ENCODE results near the gene WDTC1. TPM values are rescaled to one million over a fixed set of nuclear protein-coding genes. Genes with fewer than 3 reads are reported as not detected.
"Not testable (repeated sequence)": the region's sequence is repeated elsewhere in the genome, so short reads cannot be mapped to it uniquely, and the experiment has no call there.

Gene WDTC1
- total RNA-seq, 2 donors from 2014 or later = 22.7 to 28.3 TPM

DNA sequence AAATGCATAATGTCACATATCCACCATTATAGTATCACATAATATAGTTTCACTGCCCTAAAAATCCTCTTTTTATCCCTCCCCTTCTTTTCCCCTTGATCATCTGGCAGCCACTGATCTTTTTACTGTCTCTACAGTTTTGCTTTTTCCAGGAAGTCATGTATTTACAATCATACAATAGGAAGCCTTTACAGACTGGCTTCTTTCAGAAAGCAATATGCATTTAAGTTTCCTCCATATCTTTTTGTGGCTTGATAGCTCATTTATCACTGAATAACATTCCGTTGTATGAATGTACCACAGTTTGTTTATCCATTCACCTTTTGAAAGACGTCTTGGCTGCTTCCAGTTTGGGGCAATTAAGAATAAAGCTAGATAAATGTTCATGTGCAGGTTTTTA is 14.3 kb upstream of the WDTC1 start:
- 4 to 8% methylated on average over 2 of the region's 2 CpGs for WGBS, 2 donors
- intact Hi-C loops (cut with DNase I) = no loop called here
- Histone ChIP-seq H3K27me3 (no peaks in the 10 kb centered on the region), H3K27ac (no peak overlapping the region), H3K36me3 (replicated peaks in 1 of 2; ENCODE audit: insufficient read depth in 1 of 2, low read depth in 2 of 2) (no peaks in the 10 kb centered on the region), H3K4me3 (no peak overlapping the region), H3K9me3 (no peaks in the 10 kb centered on the region), H3K4me1 (no peaks in the 10 kb centered on the region)
- ATAC-seq = no peak
- TF ChIP-seq, protein P1, sequence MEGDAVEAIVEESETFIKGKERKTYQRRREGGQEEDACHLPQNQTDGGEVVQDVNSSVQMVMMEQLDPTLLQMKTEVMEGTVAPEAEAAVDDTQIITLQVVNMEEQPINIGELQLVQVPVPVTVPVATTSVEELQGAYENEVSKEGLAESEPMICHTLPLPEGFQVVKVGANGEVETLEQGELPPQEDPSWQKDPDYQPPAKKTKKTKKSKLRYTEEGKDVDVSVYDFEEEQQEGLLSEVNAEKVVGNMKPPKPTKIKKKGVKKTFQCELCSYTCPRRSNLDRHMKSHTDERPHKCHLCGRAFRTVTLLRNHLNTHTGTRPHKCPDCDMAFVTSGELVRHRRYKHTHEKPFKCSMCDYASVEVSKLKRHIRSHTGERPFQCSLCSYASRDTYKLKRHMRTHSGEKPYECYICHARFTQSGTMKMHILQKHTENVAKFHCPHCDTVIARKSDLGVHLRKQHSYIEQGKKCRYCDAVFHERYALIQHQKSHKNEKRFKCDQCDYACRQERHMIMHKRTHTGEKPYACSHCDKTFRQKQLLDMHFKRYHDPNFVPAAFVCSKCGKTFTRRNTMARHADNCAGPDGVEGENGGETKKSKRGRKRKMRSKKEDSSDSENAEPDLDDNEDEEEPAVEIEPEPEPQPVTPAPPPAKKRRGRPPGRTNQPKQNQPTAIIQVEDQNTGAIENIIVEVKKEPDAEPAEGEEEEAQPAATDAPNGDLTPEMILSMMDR (IDR thresholded peaks at IDR 0.05) = no peak
- no peak for TF ChIP-seq POLR2A (IDR thresholded peaks at IDR 0.05)
- DNase-seq = no peak

GRCh38 chr1:27220702-27221497 is 13.5 kb upstream of the WDTC1 start:
- H3K36me3 ChIP-seq (replicated peaks in 1 of 2; ENCODE audit: insufficient read depth in 1 of 2, low read depth in 2 of 2); DNase-seq; H3K9me3 ChIP-seq; ATAC-seq; H3K27ac ChIP-seq; H3K4me3 ChIP-seq; H3K27me3 ChIP-seq; intact Hi-C loops (cut with DNase I); H3K4me1 ChIP-seq: not testable (repeated sequence)
- 79 to 96% methylated on average over 5 of the region's 5 CpGs for WGBS, 2 donors

DNA sequence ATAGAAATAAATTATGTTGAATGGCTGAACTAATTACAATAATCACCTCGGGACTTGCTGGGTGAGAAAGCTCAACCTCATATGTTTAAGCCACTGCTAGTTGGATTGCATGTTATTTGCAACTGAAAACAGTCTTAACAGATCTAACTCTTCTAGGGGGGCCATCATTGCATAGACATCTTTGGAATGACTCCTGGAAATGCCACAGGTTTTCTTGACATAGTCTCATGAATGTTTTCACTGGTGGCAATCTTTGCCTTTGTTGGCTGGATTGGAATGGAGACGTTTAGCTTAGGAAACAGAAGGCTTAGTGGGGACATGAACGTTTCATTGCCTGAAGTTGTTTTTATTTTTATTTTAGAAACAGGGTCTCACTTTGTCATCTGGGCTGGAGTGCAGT is 8.8 kb upstream of the WDTC1 start:
- 63 to 66% methylated on average over 3 of the region's 3 CpGs for WGBS, 2 donors
- H3K27ac ChIP-seq = no peak overlapping the region
- no peak for ATAC-seq

GRCh38 chr1:27227765-27228164 is 6.7 kb upstream of the WDTC1 start:
- DNase-seq (no peak), ATAC-seq (no peak)
- 82 to 100% methylated on average over 2 to 3 of the region's 3 CpGs for WGBS, 2 donors
- no peaks in the 10 kb centered on the region for H3K36me3 ChIP-seq (replicated peaks in 1 of 2; ENCODE audit: insufficient read depth in 1 of 2, low read depth in 2 of 2)
- intact Hi-C loops (cut with DNase I) = no loop called here
- TF ChIP-seq POLR2A (IDR thresholded peaks at IDR 0.05) = no peak
- TF ChIP-seq, protein P1 (IDR thresholded peaks at IDR 0.05) = no peak
- no peaks in the 10 kb centered on the region for H3K4me1 ChIP-seq
- no peaks in the 10 kb centered on the region for H3K9me3 ChIP-seq
- no peak overlapping the region for H3K27ac ChIP-seq
- H3K27me3 ChIP-seq = no peaks in the 10 kb centered on the region
- no peak overlapping the region for H3K4me3 ChIP-seq

More for the DNA sequence above, 8.8 kb upstream of the WDTC1 start:
- no peak overlapping the region for H3K4me3 ChIP-seq
- no peaks in the 10 kb centered on the region for H3K9me3 ChIP-seq
- no peaks in the 10 kb centered on the region for H3K36me3 ChIP-seq (replicated peaks in 1 of 2; ENCODE audit: insufficient read depth in 1 of 2, low read depth in 2 of 2)
- intact Hi-C loops (cut with DNase I) = no loop called here
- H3K27me3 ChIP-seq = no peaks in the 10 kb centered on the region
- H3K4me1 ChIP-seq = no peaks in the 10 kb centered on the region
- DNase-seq = no peak
- no peak for TF ChIP-seq POLR2A (IDR thresholded peaks at IDR 0.05)
- TF ChIP-seq, protein P1 (IDR thresholded peaks at IDR 0.05) = no peak

DNA sequence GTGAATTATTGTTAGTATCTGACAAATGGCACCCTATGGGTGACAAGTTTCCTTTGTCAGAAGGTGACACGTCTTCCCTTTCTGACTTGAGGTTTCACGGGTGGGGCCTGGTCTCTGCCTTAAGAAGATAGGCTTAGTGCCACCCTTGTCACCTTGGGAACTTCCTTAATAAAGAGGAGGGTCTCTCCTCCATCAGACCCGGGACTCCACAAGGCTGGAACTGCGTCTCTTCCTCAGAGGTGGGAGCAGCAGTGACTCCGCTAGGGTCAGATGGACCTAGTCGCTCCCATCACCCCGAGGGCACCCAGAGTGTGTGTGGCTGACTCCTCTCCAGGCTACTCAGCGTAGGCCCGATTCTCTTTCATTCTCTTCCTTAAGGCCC is 774 bp upstream of the WDTC1 start:
- peak overlapping the region in 2 of 4 donors; percentile 18 to 48 for H3K27ac ChIP-seq
- intact Hi-C loops (cut with DNase I) = no loop called here
- DNase-seq (peak in 2 of 4 donors; percentile 4 to 8), ATAC-seq (no peak)
- H3K9me3 ChIP-seq = no peaks in the 10 kb centered on the region
- H3K4me1 ChIP-seq = peaks cover 19% of the 10 kb centered on the region
- H3K36me3 ChIP-seq (replicated peaks in 1 of 2; ENCODE audit: insufficient read depth in 1 of 2, low read depth in 2 of 2) = no peaks in the 10 kb centered on the region
- WGBS, 2 donors = 53 to 55% methylated on average over 5 to 9 of the region's 9 CpGs
- no peak overlapping the region for H3K4me3 ChIP-seq
- TF ChIP-seq, protein P1 (IDR thresholded peaks at IDR 0.05) = no peak
- no peak for TF ChIP-seq POLR2A (IDR thresholded peaks at IDR 0.05)
- H3K27me3 ChIP-seq = no peaks in the 10 kb centered on the region

Measured in body of pancreas (tissue), 4 donors.